IMR-90 (cell line): ENCODE data around the gene LGALS1. TPM values are rescaled to one million over a fixed set of nuclear protein-coding genes. Genes with fewer than 3 reads are reported as not detected.

Source experiments
- ATAC-seq: fragments of 200-7000 bp; cut with Tn5 transposase; 2 replicates; pipeline ENCODE4 v1.9.1; 2020; ENCODE audit warnings: low read depth, mild to moderate bottlenecking, moderate library complexity
- BruUV-seq: library from RNA; stranded (reverse); fragments of 400-500 nt; replicated peaks from 2 replicates; lab custom pipeline; 2021; lab: Mats Ljungman, UMichigan
- CTCF ChIA-PET: fragments of 300-600 bp; formaldehyde crosslinking; extraction: SDS; loops from one replicate; lab custom pipeline; 2021; ENCODE audit warnings: antibody characterized with exemption; lab: Yijun Ruan, JAX
- POLR2A ChIA-PET: fragments of 300-600 bp; sonication (Branson Sonifier 250); formaldehyde crosslinking; loops from one replicate; lab custom pipeline; 2022; ENCODE audit warnings: antibody characterized with exemption; ENCODE audit not compliant: unreplicated experiment; lab: Charles Lee
- DNase-seq: peaks from one replicate; pipeline ENCODE4 v3.0.0; 2013
- H2AFZ ChIP-seq: replicated peaks from 2 replicates; pipeline ENCODE3; 2013; ENCODE audit warnings: low read length, mild to moderate bottlenecking; ENCODE audit not compliant: poor library complexity
- H2AK5ac ChIP-seq: 2 replicates; pipeline ENCODE4 v1.6.1; 2013; ENCODE audit warnings: low read depth, low read length, inconsistent platforms
- H2AK9ac ChIP-seq: replicated peaks from 2 replicates; pipeline ENCODE3; 2013; ENCODE audit warnings: mild to moderate bottlenecking, low read depth, low read length, moderate library complexity; ENCODE audit not compliant: poor library complexity
- H2BK120ac ChIP-seq: 2 replicates; pipeline ENCODE4 v1.6.1; 2013; ENCODE audit warnings: low read depth, low read length, inconsistent platforms
- H2BK15ac ChIP-seq: 3 replicates; pipeline ENCODE4 v1.6.1; 2013; ENCODE audit warnings: low read depth, low read length, inconsistent platforms
- H2BK20ac ChIP-seq: 2 replicates; pipeline ENCODE4 v1.6.1; 2013; ENCODE audit warnings: low read depth, mild to moderate bottlenecking, inconsistent platforms, low read length, moderate library complexity
- H2BK5ac ChIP-seq: 2 replicates; pipeline ENCODE4 v1.6.1; 2013; ENCODE audit warnings: mild to moderate bottlenecking, low read depth, low read length, inconsistent platforms; ENCODE audit not compliant: poor library complexity, severe bottlenecking
- H3K14ac ChIP-seq: replicated peaks from 2 replicates; pipeline ENCODE4 v1.6.1; 2013; ENCODE audit warnings: low read depth, low read length, inconsistent platforms
- H3K18ac ChIP-seq: 2 replicates; pipeline ENCODE4 v1.6.1; 2013; ENCODE audit warnings: low read depth, low read length, control low read depth
- H3K23ac ChIP-seq: 2 replicates; pipeline ENCODE4 v1.6.1; 2013; ENCODE audit warnings: low read depth, low read length, inconsistent platforms
- H3K27ac ChIP-seq: 2 replicates; pipeline ENCODE4 v1.5.1; 2013; ENCODE audit warnings: mild to moderate bottlenecking, control low read depth, low read length; ENCODE audit not compliant: insufficient read depth
- H3K27me3 ChIP-seq: 2 replicates; pipeline ENCODE4 v1.6.1; 2013; ENCODE audit warnings: low read length; ENCODE audit not compliant: control insufficient read depth, insufficient read depth
- H3K36me3 ChIP-seq: 2 replicates; pipeline ENCODE4 v1.6.1; 2013; ENCODE audit warnings: low read length, mixed read lengths; ENCODE audit not compliant: control insufficient read depth, insufficient read depth
- H3K4ac ChIP-seq: 2 replicates; pipeline ENCODE4 v1.6.1; 2013; ENCODE audit warnings: low read depth, low read length, inconsistent platforms
- H3K4me1 ChIP-seq: 2 replicates; pipeline ENCODE4 v1.6.1; 2013; ENCODE audit warnings: low read length, mixed read lengths; ENCODE audit not compliant: control insufficient read depth, insufficient read depth
- H3K4me2 ChIP-seq: 2 replicates; pipeline ENCODE4 v1.6.1; 2013; ENCODE audit warnings: low read depth, mild to moderate bottlenecking, control low read depth, low read length, moderate library complexity
- H3K4me3 ChIP-seq: 2 replicates; pipeline ENCODE4 v1.5.1; 2013; ENCODE audit warnings: low read depth, mild to moderate bottlenecking, control low read depth, low read length, moderate library complexity; ENCODE audit not compliant: insufficient read depth
- H3K56ac ChIP-seq: 2 replicates; pipeline ENCODE4 v1.6.1; 2013; ENCODE audit warnings: low read length, inconsistent platforms; ENCODE audit not compliant: insufficient read depth; ENCODE audit errors: extremely low read depth
- H3K79me1 ChIP-seq, 2 experiments: 2 replicates each; pipeline ENCODE4 v1.6.1; 2013; ENCODE audit warnings: low read length in 2 of 2, inconsistent platforms in 1 of 2, low read depth in 1 of 2
- H3K9ac ChIP-seq: 2 replicates; pipeline ENCODE4 v1.6.1; 2013; ENCODE audit warnings: low read depth, low read length, control low read depth
- H3K9me1 ChIP-seq: 2 replicates; pipeline ENCODE4 v1.6.1; 2013; ENCODE audit warnings: low read length, inconsistent platforms; ENCODE audit not compliant: insufficient read depth
- H3K9me3 ChIP-seq: 2 replicates; pipeline ENCODE4 v1.6.1; 2013; ENCODE audit warnings: low read length; ENCODE audit not compliant: control insufficient read depth, insufficient read depth
- H4K20me1 ChIP-seq: 2 replicates; pipeline ENCODE4 v1.6.1; 2013; ENCODE audit warnings: low read length, inconsistent platforms; ENCODE audit not compliant: insufficient read depth
- H4K5ac ChIP-seq: 2 replicates; pipeline ENCODE4 v1.6.1; 2013; ENCODE audit warnings: mild to moderate bottlenecking, low read depth, low read length, control low read depth
- H4K8ac ChIP-seq, 2 experiments: 2 replicates each; pipeline ENCODE4 v1.6.1; 2013; ENCODE audit warnings: low read depth in 2 of 2, low read length in 2 of 2, control low read depth in 1 of 2, inconsistent platforms in 1 of 2
- H4K91ac ChIP-seq: 2 replicates; pipeline ENCODE4 v1.6.1; 2013; ENCODE audit warnings: low read depth, low read length, inconsistent platforms; ENCODE audit not compliant: insufficient read depth
- CEBPB ChIP-seq: IDR thresholded peaks from 2 replicates; pipeline ENCODE4 v1.6.1; 2012; ENCODE audit warnings: low read depth, low read length, improper control_type of control experiment
- CHD1 ChIP-seq: IDR thresholded peaks from 2 replicates; pipeline ENCODE4 v1.6.1; 2012; ENCODE audit warnings: low read depth, low read length, improper control_type of control experiment
- FOS ChIP-seq: fragments of 150-350 bp; IDR thresholded peaks from 2 replicates; pipeline ENCODE4 v1.6.1; 2016; ENCODE audit warnings: low read depth, low read length
- MAFK ChIP-seq: IDR thresholded peaks from 2 replicates; pipeline ENCODE4 v1.6.1; 2012; ENCODE audit warnings: low read depth, low read length, improper control_type of control experiment
- MAZ ChIP-seq: IDR thresholded peaks from 2 replicates; pipeline ENCODE4 v1.6.1; 2012; ENCODE audit warnings: low read depth, mild to moderate bottlenecking, low read length, improper control_type of control experiment, moderate library complexity, borderline replicate concordance
- MXI1 ChIP-seq: IDR thresholded peaks from 2 replicates; pipeline ENCODE4 v1.6.1; 2012; ENCODE audit warnings: low read depth, mild to moderate bottlenecking, low read length, moderate library complexity, borderline replicate concordance
- NFE2L2 ChIP-seq: fragments of 150-350 bp; IDR thresholded peaks from 2 replicates; pipeline ENCODE4 v1.6.1; 2016; ENCODE audit warnings: low read depth, mild to moderate bottlenecking, low read length
- POLR2A ChIP-seq: IDR thresholded peaks from 2 replicates; pipeline ENCODE4 v1.6.1; 2012; ENCODE audit warnings: mild to moderate bottlenecking, low read depth, low read length
- RAD21 ChIP-seq: IDR thresholded peaks from 2 replicates; pipeline ENCODE4 v1.6.1; 2012; ENCODE audit warnings: low read length, improper control_type of control experiment
- SMC3 ChIP-seq: fragments of 150-350 bp; IDR thresholded peaks from 2 replicates; pipeline ENCODE4 v1.6.1; 2016; ENCODE audit warnings: low read depth, mild to moderate bottlenecking, antibody characterized with exemption, low read length, moderate library complexity
- WGBS, 2 experiments: methylation state at CpG; one replicate each; pipeline versions ENCODE4 v1.1.5 to v1.1.7; 2013; ENCODE audit warnings: missing lambda C conversion rate in 2 of 2; ENCODE audit not compliant: insufficient read length in 1 of 2; ENCODE audit errors: extremely low coverage in 2 of 2; 5-methylcytosine and 5-hydroxymethylcytosine counted together
- dilution Hi-C: fragments of 300-500 bp; cut with HindIII; formaldehyde crosslinking; loops from one replicate; pipeline ENCODE4 v1.14.3; 2018; ENCODE audit warnings: low sequenced_read_pairs; ENCODE audit not compliant: unreplicated experiment
- in situ Hi-C: fragments of 300-500 bp; cut with MboI; formaldehyde crosslinking; loops from 3 replicates; pipeline ENCODE4 v1.14.3; 2019; ENCODE audit warnings: low sequenced_read_pairs, inconsistent platforms, mixed read lengths
- intact Hi-C: fragments of 100-400 bp; cut with micrococcal nuclease; formaldehyde crosslinking; loops from 2 replicates; pipeline ENCODE4 v1.10.0; 2022
- polyA plus RNA-seq, 3 experiments: library from polyadenylated mRNA; depleted of rRNA; stranded (reverse); fragments of >200 nt; gene quantifications; 2 replicates each; pipeline ENCODE4 v1.2.3, GENCODE V29; 2012; ENCODE audit warnings: low replicate concordance in 1 of 3
- total RNA-seq: library from RNA; depleted of rRNA; stranded (reverse); fragments of >200 nt; gene quantifications from 2 replicates; pipeline ENCODE4 v1.2.3, GENCODE V29; 2012
- TF ChIP-seq, protein P1 (sequence below): fragments of 150-350 bp; IDR thresholded peaks from 2 replicates; pipeline ENCODE4 v1.6.1; 2016; ENCODE audit warnings: low read depth, mild to moderate bottlenecking, low read length, moderate library complexity, borderline replicate concordance

LGALS1 gene
- total and polyA plus RNA-seq, 2 of the 4 experiments (the other 2 are of a cell fraction), result 11,896 to 15,383 TPM

DNA sequence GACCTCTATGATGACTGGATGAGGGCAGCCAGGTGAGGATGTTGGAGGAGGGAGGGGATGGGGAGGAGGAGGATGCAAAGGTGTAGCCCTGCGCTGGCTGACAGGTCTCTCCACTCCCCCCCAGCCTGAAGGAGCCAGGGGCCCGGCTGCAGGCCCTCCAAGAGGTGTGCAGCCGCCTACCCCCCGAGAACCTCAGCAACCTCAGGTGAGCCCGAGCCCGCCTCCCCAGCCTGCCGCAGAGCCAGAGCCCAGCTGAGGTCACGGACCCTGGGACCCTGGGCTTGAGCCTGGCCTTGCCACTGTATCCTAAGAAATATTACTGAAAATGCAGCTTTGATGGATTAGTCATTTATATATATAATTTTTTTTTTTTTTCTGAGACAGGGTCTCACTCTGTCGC is 28.1 kb upstream of the LGALS1 start:
- Histone ChIP-seq H3K79me1 (peaks cover 0 to 17% of the 10 kb centered on the region in 2 experiments; a peak in 2 of 4 replicates), H3K36me3 (peaks cover 65% of the 10 kb centered on the region), H3K9me3 (no peaks in the 10 kb centered on the region), H2AK9ac (no peak overlapping the region), H3K9ac (no peak overlapping the region), H3K14ac (no peak overlapping the region), H4K5ac (no peak overlapping the region), H4K20me1 (peaks cover 9% of the 10 kb centered on the region), H3K4me2 (no peak overlapping the region), H3K9me1 (no peaks in the 10 kb centered on the region), H3K4ac (no peak overlapping the region), H4K8ac (no peak overlapping the region), H3K23ac (no peak overlapping the region), H2BK5ac (no peak overlapping the region), H2BK20ac (no peak overlapping the region), H2BK120ac (no peak overlapping the region), H2AFZ (no peak overlapping the region), H3K56ac (no peak overlapping the region), H2AK5ac (no peak overlapping the region), H3K18ac (no peak overlapping the region), H2BK15ac (no peak overlapping the region), H3K27me3 (no peaks in the 10 kb centered on the region), H3K4me1 (peaks cover 4% of the 10 kb centered on the region), H3K27ac (no peak overlapping the region), H4K91ac (no peak overlapping the region), H3K4me3 (no peak overlapping the region)
- POLR2A ChIA-PET, result no interaction called here
- dilution Hi-C loops (no loop called here), intact Hi-C loops (no loop called here), in situ Hi-C loops (loop anchor here (5.0 kb wide), 1 partner anchor 35 kb away; no protein-coding TSS in a partner anchor)
- TF ChIP-seq MXI1 (no peak), FOS (no peak), MAFK (no peak), CEBPB (no peak), POLR2A (no peak), CHD1 (no peak), RAD21 (no peak), NFE2L2 (no peak), MAZ (no peak), SMC3 (no peak)
- TF ChIP-seq, protein P1, sequence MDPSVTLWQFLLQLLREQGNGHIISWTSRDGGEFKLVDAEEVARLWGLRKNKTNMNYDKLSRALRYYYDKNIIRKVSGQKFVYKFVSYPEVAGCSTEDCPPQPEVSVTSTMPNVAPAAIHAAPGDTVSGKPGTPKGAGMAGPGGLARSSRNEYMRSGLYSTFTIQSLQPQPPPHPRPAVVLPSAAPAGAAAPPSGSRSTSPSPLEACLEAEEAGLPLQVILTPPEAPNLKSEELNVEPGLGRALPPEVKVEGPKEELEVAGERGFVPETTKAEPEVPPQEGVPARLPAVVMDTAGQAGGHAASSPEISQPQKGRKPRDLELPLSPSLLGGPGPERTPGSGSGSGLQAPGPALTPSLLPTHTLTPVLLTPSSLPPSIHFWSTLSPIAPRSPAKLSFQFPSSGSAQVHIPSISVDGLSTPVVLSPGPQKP, result no peak
- DNase-seq, result no peak
- CTCF ChIA-PET, result interaction anchor here (0.7 kb wide), 1 partner anchor 39 kb away, joined by 3 read pairs; the partner anchor contains the start of gene GGA1
- BruUV-seq, result no TSS peak
- no peak for ATAC-seq
- 100% methylated on average over 2 of the region's 9 CpGs; no CpG with 5 or more reads in 1 of the 2 experiments for WGBS, 2 experiments
